IMR-90 (cell line): Measurements from ENCODE around the gene BAIAP2L1. TPM values are rescaled to one million over a fixed set of nuclear protein-coding genes. Genes with fewer than 3 reads are reported as not detected.
A peak's percentile ranks its signal among the peaks of the same experiment; 100 is the strongest.

ENCODE experiments used
- ATAC-seq: fragments of 200-7000 bp; cut with Tn5 transposase; 2 replicates; pipeline ENCODE4 v1.9.1; 2020; ENCODE audit warnings: low read depth, mild to moderate bottlenecking, moderate library complexity
- BruUV-seq: library from RNA; stranded (reverse); fragments of 400-500 nt; replicated peaks from 2 replicates; lab custom pipeline; 2021; lab: Mats Ljungman, UMichigan
- CTCF ChIA-PET: fragments of 300-600 bp; formaldehyde crosslinking; extraction: SDS; loops from one replicate; lab custom pipeline; 2021; ENCODE audit warnings: antibody characterized with exemption; lab: Yijun Ruan, JAX
- POLR2A ChIA-PET: fragments of 300-600 bp; sonication (Branson Sonifier 250); formaldehyde crosslinking; loops from one replicate; lab custom pipeline; 2022; ENCODE audit warnings: antibody characterized with exemption; ENCODE audit not compliant: unreplicated experiment; lab: Charles Lee
- DNase-seq: peaks from one replicate; pipeline ENCODE4 v3.0.0; 2013
- H2AFZ ChIP-seq: replicated peaks from 2 replicates; pipeline ENCODE3; 2013; ENCODE audit warnings: low read length, mild to moderate bottlenecking; ENCODE audit not compliant: poor library complexity
- H2AK5ac ChIP-seq: 2 replicates; pipeline ENCODE4 v1.6.1; 2013; ENCODE audit warnings: low read depth, low read length, inconsistent platforms
- H2AK9ac ChIP-seq: replicated peaks from 2 replicates; pipeline ENCODE3; 2013; ENCODE audit warnings: mild to moderate bottlenecking, low read depth, low read length, moderate library complexity; ENCODE audit not compliant: poor library complexity
- H2BK120ac ChIP-seq: 2 replicates; pipeline ENCODE4 v1.6.1; 2013; ENCODE audit warnings: low read depth, low read length, inconsistent platforms
- H2BK15ac ChIP-seq: 3 replicates; pipeline ENCODE4 v1.6.1; 2013; ENCODE audit warnings: low read depth, low read length, inconsistent platforms
- H2BK20ac ChIP-seq: 2 replicates; pipeline ENCODE4 v1.6.1; 2013; ENCODE audit warnings: low read depth, mild to moderate bottlenecking, inconsistent platforms, low read length, moderate library complexity
- H2BK5ac ChIP-seq: 2 replicates; pipeline ENCODE4 v1.6.1; 2013; ENCODE audit warnings: mild to moderate bottlenecking, low read depth, low read length, inconsistent platforms; ENCODE audit not compliant: poor library complexity, severe bottlenecking
- H3K14ac ChIP-seq: replicated peaks from 2 replicates; pipeline ENCODE4 v1.6.1; 2013; ENCODE audit warnings: low read depth, low read length, inconsistent platforms
- H3K18ac ChIP-seq: 2 replicates; pipeline ENCODE4 v1.6.1; 2013; ENCODE audit warnings: low read depth, low read length, control low read depth
- H3K23ac ChIP-seq: 2 replicates; pipeline ENCODE4 v1.6.1; 2013; ENCODE audit warnings: low read depth, low read length, inconsistent platforms
- H3K27ac ChIP-seq: 2 replicates; pipeline ENCODE4 v1.5.1; 2013; ENCODE audit warnings: mild to moderate bottlenecking, control low read depth, low read length; ENCODE audit not compliant: insufficient read depth
- H3K27me3 ChIP-seq: 2 replicates; pipeline ENCODE4 v1.6.1; 2013; ENCODE audit warnings: low read length; ENCODE audit not compliant: control insufficient read depth, insufficient read depth
- H3K36me3 ChIP-seq: 2 replicates; pipeline ENCODE4 v1.6.1; 2013; ENCODE audit warnings: low read length, mixed read lengths; ENCODE audit not compliant: control insufficient read depth, insufficient read depth
- H3K4ac ChIP-seq: 2 replicates; pipeline ENCODE4 v1.6.1; 2013; ENCODE audit warnings: low read depth, low read length, inconsistent platforms
- H3K4me1 ChIP-seq: 2 replicates; pipeline ENCODE4 v1.6.1; 2013; ENCODE audit warnings: low read length, mixed read lengths; ENCODE audit not compliant: control insufficient read depth, insufficient read depth
- H3K4me2 ChIP-seq: 2 replicates; pipeline ENCODE4 v1.6.1; 2013; ENCODE audit warnings: low read depth, mild to moderate bottlenecking, control low read depth, low read length, moderate library complexity
- H3K4me3 ChIP-seq: 2 replicates; pipeline ENCODE4 v1.5.1; 2013; ENCODE audit warnings: low read depth, mild to moderate bottlenecking, control low read depth, low read length, moderate library complexity; ENCODE audit not compliant: insufficient read depth
- H3K56ac ChIP-seq: 2 replicates; pipeline ENCODE4 v1.6.1; 2013; ENCODE audit warnings: low read length, inconsistent platforms; ENCODE audit not compliant: insufficient read depth; ENCODE audit errors: extremely low read depth
- H3K79me1 ChIP-seq, 2 experiments: 2 replicates each; pipeline ENCODE4 v1.6.1; 2013; ENCODE audit warnings: low read length in 2 of 2, inconsistent platforms in 1 of 2, low read depth in 1 of 2
- H3K9ac ChIP-seq: 2 replicates; pipeline ENCODE4 v1.6.1; 2013; ENCODE audit warnings: low read depth, low read length, control low read depth
- H3K9me1 ChIP-seq: 2 replicates; pipeline ENCODE4 v1.6.1; 2013; ENCODE audit warnings: low read length, inconsistent platforms; ENCODE audit not compliant: insufficient read depth
- H3K9me3 ChIP-seq: 2 replicates; pipeline ENCODE4 v1.6.1; 2013; ENCODE audit warnings: low read length; ENCODE audit not compliant: control insufficient read depth, insufficient read depth
- H4K20me1 ChIP-seq: 2 replicates; pipeline ENCODE4 v1.6.1; 2013; ENCODE audit warnings: low read length, inconsistent platforms; ENCODE audit not compliant: insufficient read depth
- H4K5ac ChIP-seq: 2 replicates; pipeline ENCODE4 v1.6.1; 2013; ENCODE audit warnings: mild to moderate bottlenecking, low read depth, low read length, control low read depth
- H4K8ac ChIP-seq, 2 experiments: 2 replicates each; pipeline ENCODE4 v1.6.1; 2013; ENCODE audit warnings: low read depth in 2 of 2, low read length in 2 of 2, control low read depth in 1 of 2, inconsistent platforms in 1 of 2
- H4K91ac ChIP-seq: 2 replicates; pipeline ENCODE4 v1.6.1; 2013; ENCODE audit warnings: low read depth, low read length, inconsistent platforms; ENCODE audit not compliant: insufficient read depth
- BHLHE40 ChIP-seq: fragments of 150-350 bp; IDR thresholded peaks from 2 replicates; pipeline ENCODE4 v1.6.1; 2016; ENCODE audit warnings: mild to moderate bottlenecking, low read depth, low read length
- CEBPB ChIP-seq: IDR thresholded peaks from 2 replicates; pipeline ENCODE4 v1.6.1; 2012; ENCODE audit warnings: low read depth, low read length, improper control_type of control experiment
- CHD1 ChIP-seq: IDR thresholded peaks from 2 replicates; pipeline ENCODE4 v1.6.1; 2012; ENCODE audit warnings: low read depth, low read length, improper control_type of control experiment
- FOS ChIP-seq: fragments of 150-350 bp; IDR thresholded peaks from 2 replicates; pipeline ENCODE4 v1.6.1; 2016; ENCODE audit warnings: low read depth, low read length
- MAZ ChIP-seq: IDR thresholded peaks from 2 replicates; pipeline ENCODE4 v1.6.1; 2012; ENCODE audit warnings: low read depth, mild to moderate bottlenecking, low read length, improper control_type of control experiment, moderate library complexity, borderline replicate concordance
- MXI1 ChIP-seq: IDR thresholded peaks from 2 replicates; pipeline ENCODE4 v1.6.1; 2012; ENCODE audit warnings: low read depth, mild to moderate bottlenecking, low read length, moderate library complexity, borderline replicate concordance
- POLR2A ChIP-seq: IDR thresholded peaks from 2 replicates; pipeline ENCODE4 v1.6.1; 2012; ENCODE audit warnings: mild to moderate bottlenecking, low read depth, low read length
- RAD21 ChIP-seq: IDR thresholded peaks from 2 replicates; pipeline ENCODE4 v1.6.1; 2012; ENCODE audit warnings: low read length, improper control_type of control experiment
- RCOR1 ChIP-seq: IDR thresholded peaks from 2 replicates; pipeline ENCODE4 v1.6.1; 2012; ENCODE audit warnings: mild to moderate bottlenecking, low read length, improper control_type of control experiment; ENCODE audit not compliant: insufficient replicate concordance
- SMC3 ChIP-seq: fragments of 150-350 bp; IDR thresholded peaks from 2 replicates; pipeline ENCODE4 v1.6.1; 2016; ENCODE audit warnings: low read depth, mild to moderate bottlenecking, antibody characterized with exemption, low read length, moderate library complexity
- WGBS, 2 experiments: methylation state at CpG; one replicate each; pipeline versions ENCODE4 v1.1.5 to v1.1.7; 2013; ENCODE audit warnings: missing lambda C conversion rate in 2 of 2; ENCODE audit not compliant: insufficient read length in 1 of 2; ENCODE audit errors: extremely low coverage in 2 of 2; 5-methylcytosine and 5-hydroxymethylcytosine counted together
- dilution Hi-C: fragments of 300-500 bp; cut with HindIII; formaldehyde crosslinking; loops from one replicate; pipeline ENCODE4 v1.14.3; 2018; ENCODE audit warnings: low sequenced_read_pairs; ENCODE audit not compliant: unreplicated experiment
- in situ Hi-C: fragments of 300-500 bp; cut with MboI; formaldehyde crosslinking; loops from 3 replicates; pipeline ENCODE4 v1.14.3; 2019; ENCODE audit warnings: low sequenced_read_pairs, inconsistent platforms, mixed read lengths
- intact Hi-C: fragments of 100-400 bp; cut with micrococcal nuclease; formaldehyde crosslinking; loops from 2 replicates; pipeline ENCODE4 v1.10.0; 2022
- polyA plus RNA-seq, 3 experiments: library from polyadenylated mRNA; depleted of rRNA; stranded (reverse); fragments of >200 nt; gene quantifications; 2 replicates each; pipeline ENCODE4 v1.2.3, GENCODE V29; 2012; ENCODE audit warnings: low replicate concordance in 1 of 3
- total RNA-seq: library from RNA; depleted of rRNA; stranded (reverse); fragments of >200 nt; gene quantifications from 2 replicates; pipeline ENCODE4 v1.2.3, GENCODE V29; 2012
- TF ChIP-seq, protein P1 (sequence below): conservative IDR thresholded peaks from 2 replicates; pipeline ENCODE4 v1.5.1; 2012; ENCODE audit warnings: mild to moderate bottlenecking, low read depth, low read length, improper control_type of control experiment
- TF ChIP-seq, protein P2 (sequence below): fragments of 150-350 bp; IDR thresholded peaks from 2 replicates; pipeline ENCODE4 v1.6.1; 2017; ENCODE audit warnings: mild to moderate bottlenecking, antibody characterized with exemption, low read length, low read depth
- TF ChIP-seq, protein P3 (sequence below): fragments of 150-350 bp; IDR thresholded peaks from 2 replicates; pipeline ENCODE4 v1.6.1; 2016; ENCODE audit warnings: low read depth, mild to moderate bottlenecking, low read length, moderate library complexity, borderline replicate concordance

The BAIAP2L1 gene
- total and polyA plus RNA-seq, 2 of the 4 experiments (the other 2 are of a cell fraction) = 2.2 to 6.0 TPM

DNA sequence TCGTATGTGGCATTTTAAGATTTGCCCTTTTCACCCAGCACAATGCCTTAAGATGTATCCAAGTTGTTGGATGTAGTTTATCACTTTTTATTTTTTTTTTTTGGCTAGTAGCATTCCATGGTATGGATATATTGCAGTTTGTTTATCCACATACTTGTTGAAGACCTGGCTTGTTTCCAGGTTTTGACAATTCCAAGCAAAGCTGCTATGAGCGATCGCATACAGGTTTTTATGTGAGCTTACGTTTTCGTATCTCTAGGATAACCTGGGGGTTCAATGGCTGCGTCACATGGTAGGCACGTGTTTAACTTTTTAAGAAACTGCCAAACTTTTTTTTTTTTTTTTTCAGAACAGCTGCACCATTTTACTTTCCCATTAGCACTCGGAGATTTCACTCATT, 32.2 kb downstream of the BAIAP2L1 start:
- H4K91ac ChIP-seq = no peak overlapping the region
- H3K9me3 ChIP-seq = no peaks in the 10 kb centered on the region
- H3K79me1 ChIP-seq = peaks cover 0 to 26% of the 10 kb centered on the region in 2 experiments; a peak in 3 of 4 replicates
- no peak overlapping the region for H2BK5ac ChIP-seq
- H3K4me3 ChIP-seq = no peak overlapping the region
- no peak overlapping the region for H3K14ac ChIP-seq
- TF ChIP-seq MXI1 = no peak
- TF ChIP-seq CEBPB = no peak
- TF ChIP-seq, protein P1, sequence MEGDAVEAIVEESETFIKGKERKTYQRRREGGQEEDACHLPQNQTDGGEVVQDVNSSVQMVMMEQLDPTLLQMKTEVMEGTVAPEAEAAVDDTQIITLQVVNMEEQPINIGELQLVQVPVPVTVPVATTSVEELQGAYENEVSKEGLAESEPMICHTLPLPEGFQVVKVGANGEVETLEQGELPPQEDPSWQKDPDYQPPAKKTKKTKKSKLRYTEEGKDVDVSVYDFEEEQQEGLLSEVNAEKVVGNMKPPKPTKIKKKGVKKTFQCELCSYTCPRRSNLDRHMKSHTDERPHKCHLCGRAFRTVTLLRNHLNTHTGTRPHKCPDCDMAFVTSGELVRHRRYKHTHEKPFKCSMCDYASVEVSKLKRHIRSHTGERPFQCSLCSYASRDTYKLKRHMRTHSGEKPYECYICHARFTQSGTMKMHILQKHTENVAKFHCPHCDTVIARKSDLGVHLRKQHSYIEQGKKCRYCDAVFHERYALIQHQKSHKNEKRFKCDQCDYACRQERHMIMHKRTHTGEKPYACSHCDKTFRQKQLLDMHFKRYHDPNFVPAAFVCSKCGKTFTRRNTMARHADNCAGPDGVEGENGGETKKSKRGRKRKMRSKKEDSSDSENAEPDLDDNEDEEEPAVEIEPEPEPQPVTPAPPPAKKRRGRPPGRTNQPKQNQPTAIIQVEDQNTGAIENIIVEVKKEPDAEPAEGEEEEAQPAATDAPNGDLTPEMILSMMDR = no peak
- TF ChIP-seq SMC3 = no peak
- no peak for TF ChIP-seq FOS
- no peak for TF ChIP-seq RCOR1
- TF ChIP-seq CHD1 = no peak
- TF ChIP-seq, protein P2, sequence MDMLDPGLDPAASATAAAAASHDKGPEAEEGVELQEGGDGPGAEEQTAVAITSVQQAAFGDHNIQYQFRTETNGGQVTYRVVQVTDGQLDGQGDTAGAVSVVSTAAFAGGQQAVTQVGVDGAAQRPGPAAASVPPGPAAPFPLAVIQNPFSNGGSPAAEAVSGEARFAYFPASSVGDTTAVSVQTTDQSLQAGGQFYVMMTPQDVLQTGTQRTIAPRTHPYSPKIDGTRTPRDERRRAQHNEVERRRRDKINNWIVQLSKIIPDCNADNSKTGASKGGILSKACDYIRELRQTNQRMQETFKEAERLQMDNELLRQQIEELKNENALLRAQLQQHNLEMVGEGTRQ = no peak
- no peak for TF ChIP-seq RAD21
- no peak for TF ChIP-seq BHLHE40
- TF ChIP-seq, protein P3, sequence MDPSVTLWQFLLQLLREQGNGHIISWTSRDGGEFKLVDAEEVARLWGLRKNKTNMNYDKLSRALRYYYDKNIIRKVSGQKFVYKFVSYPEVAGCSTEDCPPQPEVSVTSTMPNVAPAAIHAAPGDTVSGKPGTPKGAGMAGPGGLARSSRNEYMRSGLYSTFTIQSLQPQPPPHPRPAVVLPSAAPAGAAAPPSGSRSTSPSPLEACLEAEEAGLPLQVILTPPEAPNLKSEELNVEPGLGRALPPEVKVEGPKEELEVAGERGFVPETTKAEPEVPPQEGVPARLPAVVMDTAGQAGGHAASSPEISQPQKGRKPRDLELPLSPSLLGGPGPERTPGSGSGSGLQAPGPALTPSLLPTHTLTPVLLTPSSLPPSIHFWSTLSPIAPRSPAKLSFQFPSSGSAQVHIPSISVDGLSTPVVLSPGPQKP = no peak
- no peak for TF ChIP-seq POLR2A
- no peak for TF ChIP-seq MAZ
- H3K36me3 ChIP-seq = no peaks in the 10 kb centered on the region
- peaks cover 2% of the 10 kb centered on the region; the same call in 1 of the 2 replicates for H3K4me1 ChIP-seq
- H3K27ac ChIP-seq = no peak overlapping the region
- ATAC-seq (no peak), DNase-seq (peak; percentile 34)
- H3K18ac ChIP-seq = no peak overlapping the region
- ChIA-PET POLR2A (no interaction called here), CTCF (interaction anchor here (0.6 kb wide), 1 partner anchor 74 kb away, joined by 4 read pairs; no protein-coding TSS in a partner anchor)
- H3K4ac ChIP-seq = no peak overlapping the region
- no peaks in the 10 kb centered on the region for H4K20me1 ChIP-seq
- no peak overlapping the region for H4K5ac ChIP-seq
- no TSS peak for BruUV-seq
- H3K23ac ChIP-seq = no peak overlapping the region
- no peak overlapping the region for H2AFZ ChIP-seq
- no peak overlapping the region for H3K4me2 ChIP-seq
- no peak overlapping the region for H2BK20ac ChIP-seq
- in situ Hi-C loops = no loop called here
- H4K8ac ChIP-seq = no peak overlapping the region
- WGBS, 2 experiments = 65% methylated on average over 4 of the region's 8 CpGs; no CpG with 5 or more reads in 1 of the 2 experiments
- H2AK5ac ChIP-seq = no peak overlapping the region
- no peak overlapping the region for H3K9ac ChIP-seq
- H2BK120ac ChIP-seq = no peak overlapping the region
- no peaks in the 10 kb centered on the region for H3K27me3 ChIP-seq
- intact Hi-C loops = no loop called here
- no peak overlapping the region for H2AK9ac ChIP-seq
- dilution Hi-C loops = no loop called here
- no peak overlapping the region for H3K56ac ChIP-seq
- no peak overlapping the region for H2BK15ac ChIP-seq
- peaks cover 2% of the 10 kb centered on the region for H3K9me1 ChIP-seq
